OCI-LY1 (cell line): ENCODE measurements around the gene DNAJC3.

Experiments used
- EZH2 ChIP-seq: fragments of 200-600 bp; sonication (generic), shearing (Covaris generic); IDR thresholded peaks from 2 replicates; pipeline ENCODE4 v1.8.0; 2017; ENCODE audit warnings: borderline replicate concordance, mixed run types, mild to moderate bottlenecking, antibody characterized with exemption, low read length, moderate library complexity, mixed read lengths
- TF ChIP-seq, protein P1 (sequence below): fragments of 200-600 bp; sonication (generic), shearing (Covaris generic); IDR thresholded peaks from 2 replicates; pipeline ENCODE4 v1.5.1; 2017; ENCODE audit warnings: mild to moderate bottlenecking, antibody characterized with exemption, low read length, moderate library complexity, mixed read lengths

DNA sequence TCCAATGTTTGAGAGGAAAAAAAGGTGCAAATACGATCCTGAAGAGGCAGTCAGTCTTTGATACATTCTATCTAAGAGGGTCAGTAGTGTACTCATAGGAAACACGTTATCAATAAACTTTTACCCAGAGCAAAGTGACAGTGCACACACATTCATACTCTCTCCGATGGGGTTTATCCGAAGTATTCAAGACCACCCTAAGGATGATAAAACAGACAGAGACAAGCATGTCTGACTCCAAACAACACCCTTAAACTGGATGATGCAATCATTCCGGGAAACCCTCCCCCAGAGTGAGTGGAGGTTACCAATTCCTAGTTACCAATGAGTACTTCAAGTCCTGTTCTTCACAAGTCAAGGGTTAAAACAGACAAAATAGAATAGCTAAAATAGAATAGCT lies 79.1 kb downstream of the DNAJC3 start:
- TF ChIP-seq, protein P1, sequence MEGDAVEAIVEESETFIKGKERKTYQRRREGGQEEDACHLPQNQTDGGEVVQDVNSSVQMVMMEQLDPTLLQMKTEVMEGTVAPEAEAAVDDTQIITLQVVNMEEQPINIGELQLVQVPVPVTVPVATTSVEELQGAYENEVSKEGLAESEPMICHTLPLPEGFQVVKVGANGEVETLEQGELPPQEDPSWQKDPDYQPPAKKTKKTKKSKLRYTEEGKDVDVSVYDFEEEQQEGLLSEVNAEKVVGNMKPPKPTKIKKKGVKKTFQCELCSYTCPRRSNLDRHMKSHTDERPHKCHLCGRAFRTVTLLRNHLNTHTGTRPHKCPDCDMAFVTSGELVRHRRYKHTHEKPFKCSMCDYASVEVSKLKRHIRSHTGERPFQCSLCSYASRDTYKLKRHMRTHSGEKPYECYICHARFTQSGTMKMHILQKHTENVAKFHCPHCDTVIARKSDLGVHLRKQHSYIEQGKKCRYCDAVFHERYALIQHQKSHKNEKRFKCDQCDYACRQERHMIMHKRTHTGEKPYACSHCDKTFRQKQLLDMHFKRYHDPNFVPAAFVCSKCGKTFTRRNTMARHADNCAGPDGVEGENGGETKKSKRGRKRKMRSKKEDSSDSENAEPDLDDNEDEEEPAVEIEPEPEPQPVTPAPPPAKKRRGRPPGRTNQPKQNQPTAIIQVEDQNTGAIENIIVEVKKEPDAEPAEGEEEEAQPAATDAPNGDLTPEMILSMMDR: no peak
- TF ChIP-seq EZH2: no peak
